GM21619 (cell line): Measurements from ENCODE around the gene PANX3.

Source experiments
- ATAC-seq: cut with Tn5 transposase; IDR thresholded peaks from one replicate; pipeline ENCODE4 v1.9.1; 2021; ENCODE audit not compliant: unreplicated experiment

The PANX3 gene

DNA sequence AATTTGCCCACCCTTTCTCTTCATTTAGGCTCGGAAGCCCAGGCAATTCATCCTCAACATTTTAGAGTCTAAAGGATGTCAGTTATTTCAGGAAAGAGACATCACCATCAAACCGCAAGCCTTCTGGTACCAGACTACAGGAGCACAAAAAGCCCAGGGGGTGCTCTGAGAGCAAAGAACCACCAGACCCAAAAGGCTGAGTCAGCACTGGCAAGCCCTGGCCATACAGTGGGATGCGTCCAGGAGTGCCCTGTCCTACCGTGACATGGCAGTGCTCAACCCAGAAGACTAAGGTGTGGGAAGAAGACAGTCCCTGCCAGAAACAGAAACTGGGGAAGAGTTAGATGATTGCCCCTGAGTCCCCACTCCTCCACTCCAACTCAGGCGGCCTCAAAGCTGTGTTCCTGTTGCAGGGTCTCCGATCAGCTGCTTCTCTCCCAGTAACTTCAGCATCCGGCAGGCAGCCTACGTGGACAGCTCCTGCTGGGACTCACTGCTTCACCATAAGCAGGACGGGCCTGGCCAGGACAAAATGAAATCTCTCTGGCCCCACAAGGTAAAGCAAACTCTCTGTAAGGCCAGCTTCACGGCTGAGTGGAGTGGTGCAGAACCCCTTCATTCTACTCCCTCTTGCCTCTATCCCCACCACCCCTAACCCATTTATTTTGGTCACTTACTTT is 1.5 kb downstream of the PANX3 start:
- no peak for ATAC-seq

DNA sequence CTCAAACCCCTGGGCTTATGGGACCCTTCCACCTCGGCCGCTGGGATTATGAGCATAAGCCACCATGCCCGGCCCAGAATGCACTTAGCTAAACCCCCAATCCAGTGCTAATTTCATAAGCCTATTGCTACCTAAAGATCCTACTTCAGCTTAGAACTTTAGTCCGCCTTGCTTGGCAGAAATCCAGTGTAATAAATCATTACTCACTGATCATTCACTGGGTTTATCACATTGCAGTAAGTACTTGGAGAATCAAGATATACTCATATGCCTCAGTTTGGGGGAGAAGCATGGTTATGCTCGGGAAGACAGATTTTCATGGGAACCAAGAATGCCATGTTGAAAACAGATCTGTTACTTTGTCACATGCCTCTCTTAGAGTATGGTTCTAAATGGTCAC is 7.6 kb downstream of the PANX3 start:
- ATAC-seq, result no peak

DNA sequence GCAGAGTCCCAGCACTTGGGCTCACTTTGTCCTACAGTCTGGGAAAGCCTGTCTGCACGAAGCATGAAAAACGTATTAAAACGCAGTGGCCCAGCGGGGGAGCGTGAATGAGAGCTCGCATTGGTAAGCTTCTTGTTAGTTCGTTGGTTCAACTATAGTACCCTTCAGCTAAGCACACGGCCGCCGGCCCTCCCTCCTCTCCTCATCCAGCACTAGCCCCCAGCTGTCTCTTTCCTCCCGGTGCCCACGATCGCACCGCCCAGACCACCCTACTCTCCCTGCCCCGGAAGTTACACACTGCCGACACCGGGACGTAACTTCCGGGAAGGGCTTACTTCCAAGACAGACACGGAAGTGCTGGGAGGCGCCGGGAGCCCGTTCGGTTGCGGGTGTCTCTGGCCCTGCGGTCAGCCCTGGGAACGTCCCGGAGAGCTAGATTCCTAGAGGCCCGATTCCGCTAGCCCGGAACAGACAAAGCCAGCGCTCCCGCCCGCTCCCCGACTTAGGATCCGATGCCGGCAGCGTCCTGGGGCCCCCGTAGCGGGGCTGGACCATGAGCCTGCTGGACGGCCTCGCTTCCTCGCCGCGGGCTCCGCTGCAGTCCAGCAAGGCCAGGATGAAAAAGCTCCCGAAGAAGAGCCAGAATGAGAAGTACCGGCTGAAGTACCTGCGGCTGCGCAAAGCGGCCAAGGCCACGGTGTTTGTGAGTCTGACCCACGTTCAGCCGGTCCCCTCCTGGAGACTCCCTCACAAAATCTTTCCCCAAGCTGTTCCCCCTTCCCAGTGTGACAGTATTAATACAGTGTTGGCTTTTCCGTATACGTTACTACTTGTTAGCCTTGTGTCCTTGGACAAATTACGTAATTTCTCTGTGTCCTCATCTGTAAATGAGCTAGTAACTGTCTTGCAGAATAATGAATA is 11.6 kb downstream of the PANX3 start, which contains the start of gene TBRG1:
TSS of gene TBRG1 (plus strand) at position 334 of the 921 bp plus-strand sequence. CDS start at position 554, 220 bp downstream.
- peak; percentile 99 for ATAC-seq

DNA sequence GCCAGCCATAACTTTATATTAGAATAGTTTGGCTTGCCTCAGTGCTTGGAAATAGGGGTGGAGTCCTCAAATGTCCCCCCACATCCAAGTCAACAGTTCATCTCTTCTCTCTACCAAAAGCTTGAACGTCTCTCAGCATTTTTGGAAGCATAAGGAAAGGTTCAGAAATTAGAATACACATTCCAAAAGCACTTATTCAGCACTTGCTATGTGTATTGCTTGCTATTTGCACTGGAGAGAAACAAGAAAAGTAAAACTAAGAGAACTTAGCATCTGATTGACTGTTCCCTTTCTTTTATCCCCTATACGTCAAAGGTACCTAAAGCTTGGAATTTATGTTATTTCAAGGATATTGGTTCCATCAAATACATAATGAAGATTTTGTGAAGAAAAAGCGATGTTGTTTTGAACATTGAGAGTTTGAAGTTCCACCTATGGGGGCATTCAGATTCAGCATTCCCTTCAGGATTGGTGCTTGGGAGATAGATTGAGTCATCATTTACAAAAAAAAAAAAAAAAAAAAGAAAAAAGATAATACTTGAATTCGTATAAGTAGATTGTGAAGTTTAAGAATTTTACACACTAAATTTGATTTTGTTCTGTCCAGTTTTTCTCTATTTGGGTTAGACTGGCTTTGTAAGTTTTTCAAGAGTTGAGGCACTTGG is 12.8 kb downstream of the PANX3 start:
- ATAC-seq, result no peak

DNA sequence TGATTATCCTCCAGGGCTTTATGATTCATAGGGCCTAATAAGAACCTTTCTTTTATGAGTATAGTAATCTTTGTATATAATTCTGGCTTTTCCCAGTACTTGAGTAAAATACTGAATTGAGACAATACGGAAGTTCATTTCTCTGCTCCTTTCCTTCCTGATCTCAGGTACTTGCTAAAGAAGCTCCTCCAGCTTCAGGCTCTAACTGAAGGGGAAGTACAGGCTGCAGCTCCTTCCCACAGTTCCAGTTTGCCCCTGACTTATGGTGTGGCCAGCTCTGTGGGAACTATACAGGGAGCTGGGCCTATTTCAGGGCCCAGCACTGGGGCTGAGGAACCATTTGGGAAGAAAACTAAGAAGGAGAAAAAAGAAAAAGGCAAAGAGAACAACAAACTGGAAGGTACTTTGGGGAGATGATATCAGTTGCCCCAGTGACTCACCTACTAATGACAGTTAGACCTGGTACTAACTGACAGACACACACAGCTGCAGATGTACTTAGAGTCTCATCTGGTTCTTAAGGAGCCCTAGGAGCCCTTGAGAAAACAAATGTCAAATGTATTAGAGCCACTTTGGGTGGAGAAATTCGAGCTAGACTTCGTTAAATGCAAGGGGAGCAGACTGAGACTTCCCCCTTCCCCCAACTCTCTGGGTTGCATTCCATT is 14.4 kb downstream of the PANX3 start:
- no peak for ATAC-seq

DNA sequence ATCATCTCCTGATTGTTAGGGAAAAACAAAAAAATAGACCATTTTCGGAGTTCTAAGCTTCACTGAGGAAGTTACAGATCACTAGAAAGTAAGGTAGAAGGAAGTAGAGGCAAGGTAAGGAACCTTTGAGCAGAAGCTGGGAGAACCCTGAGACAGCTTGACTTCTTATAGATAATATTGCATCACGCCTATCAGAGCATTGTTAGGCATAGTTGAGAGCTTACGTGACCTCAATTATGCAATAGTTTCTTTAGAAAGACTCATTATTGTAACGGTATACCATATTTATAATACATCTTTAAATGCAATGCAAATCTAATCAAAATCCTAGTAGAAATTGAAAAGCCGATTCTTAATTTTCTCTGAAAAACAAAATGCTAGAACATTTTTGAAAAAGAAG is 16.3 kb downstream of the PANX3 start:
- no peak for ATAC-seq

DNA sequence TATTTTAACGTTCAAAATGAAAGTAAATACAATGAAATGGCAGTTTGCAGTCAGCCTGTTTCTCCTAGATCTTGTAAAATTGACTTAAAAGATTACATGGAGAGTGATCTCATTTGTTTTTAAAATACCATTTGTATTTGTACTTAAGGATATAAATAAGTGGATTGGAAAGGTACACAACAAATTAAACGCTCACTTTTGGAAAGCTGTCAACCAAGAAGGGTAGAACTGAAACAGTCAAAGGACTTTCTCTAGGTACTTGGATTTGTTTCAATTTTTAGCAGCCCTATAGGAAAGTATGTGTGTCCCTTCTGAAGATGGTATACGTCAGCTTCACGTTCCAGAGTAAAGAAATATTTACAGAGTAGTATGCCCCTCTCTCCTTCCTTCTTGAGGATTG is 18.7 kb downstream of the PANX3 start:
- ATAC-seq, result no peak

DNA sequence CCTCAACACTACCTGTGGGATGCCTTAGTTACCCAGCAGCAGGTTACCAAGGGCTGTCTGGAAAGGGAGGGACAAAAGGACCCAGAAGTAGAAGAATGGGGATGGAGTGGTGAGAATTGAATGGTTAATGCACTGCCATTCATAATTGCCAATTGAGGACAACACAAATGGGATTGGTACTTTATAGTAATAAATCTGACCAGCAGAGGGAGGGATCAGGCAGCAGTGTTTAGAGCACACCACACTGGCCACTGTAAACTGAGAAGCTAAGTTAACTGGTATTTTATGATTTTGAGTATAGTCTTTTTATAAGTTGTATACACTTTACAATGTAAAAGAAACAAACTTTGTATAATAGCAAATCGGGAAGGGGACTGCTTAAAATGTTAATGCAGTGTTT is 22.1 kb downstream of the PANX3 start:
- ATAC-seq, result no peak

DNA sequence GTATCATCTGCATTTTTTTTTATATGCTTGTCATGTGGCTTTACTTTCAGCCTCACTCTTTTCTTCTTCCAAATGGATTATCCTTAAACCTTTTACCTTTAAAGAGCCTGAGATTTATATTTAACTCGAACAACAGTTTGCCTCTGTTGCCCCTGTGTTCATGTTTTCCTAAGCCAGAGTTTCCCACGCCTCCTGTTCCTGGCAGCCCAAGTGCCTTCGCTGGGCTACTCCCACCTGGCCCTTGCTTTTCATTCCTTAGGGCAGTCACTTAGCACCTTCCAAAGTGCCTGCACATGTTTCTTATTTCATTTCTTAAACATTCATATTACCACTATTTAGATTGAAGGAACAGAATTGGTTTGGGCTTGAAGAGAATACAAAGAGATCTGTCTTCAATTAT is 24.7 kb downstream of the PANX3 start:
- no peak for ATAC-seq

DNA sequence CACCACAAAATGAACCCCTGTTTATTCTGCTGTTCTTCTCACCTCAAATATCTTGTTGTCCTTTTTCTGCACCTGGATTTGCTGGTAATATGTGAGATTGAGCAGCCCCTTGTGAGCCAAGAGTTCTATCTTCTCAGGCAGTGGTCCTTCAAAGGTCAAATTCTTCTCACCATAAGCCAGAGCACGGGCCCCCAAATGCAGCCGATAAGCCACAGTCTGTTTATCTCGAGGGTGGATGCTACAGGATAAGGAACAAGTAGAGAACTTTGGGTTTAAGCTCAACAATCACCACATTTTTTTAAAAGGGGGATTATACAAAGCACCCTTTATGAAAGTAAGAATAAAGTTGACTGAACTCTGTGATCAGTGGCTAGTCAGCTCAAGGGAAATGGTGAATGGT is 27.3 kb downstream of the PANX3 start:
- ATAC-seq, result no peak

DNA sequence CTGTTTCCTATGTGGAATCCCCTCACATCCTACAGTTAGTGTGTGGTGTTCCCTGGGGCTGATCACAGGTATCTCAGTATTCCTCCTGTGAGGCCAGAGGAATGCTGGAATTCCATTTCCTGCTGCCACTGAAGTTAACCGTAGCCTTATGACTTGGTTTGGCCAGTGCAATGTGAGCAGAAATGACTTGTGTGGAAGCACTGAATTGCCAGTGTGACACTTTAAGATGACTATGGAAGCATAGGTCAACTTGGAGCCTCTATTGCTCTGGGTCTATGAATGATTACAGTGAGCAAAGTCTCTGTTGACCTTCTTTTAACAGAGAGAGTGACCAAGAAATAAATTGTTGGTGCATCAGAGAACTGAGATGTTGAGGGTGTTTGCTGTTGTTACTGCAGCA is 28.0 kb downstream of the PANX3 start:
- no peak for ATAC-seq

DNA sequence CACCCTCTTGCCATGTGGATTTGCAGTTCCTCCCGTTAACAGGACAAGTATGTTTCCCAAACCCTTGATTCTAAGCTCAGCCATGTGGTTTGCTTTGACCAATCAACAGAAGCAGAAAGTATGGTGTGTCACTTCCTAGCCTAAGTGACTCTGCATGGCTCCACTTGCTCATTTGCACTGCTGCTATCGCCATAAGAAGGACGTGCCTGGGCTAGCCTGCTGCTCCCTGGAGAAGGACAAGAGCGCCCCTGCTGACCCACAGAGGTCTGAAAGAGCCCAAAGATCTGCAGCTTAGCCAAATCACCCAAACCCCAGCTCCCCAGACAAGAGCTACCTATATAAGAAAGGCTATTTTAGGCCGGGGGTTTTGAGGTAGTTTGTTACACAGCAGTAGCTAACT is 29.4 kb downstream of the PANX3 start:
- ATAC-seq, result no peak

DNA sequence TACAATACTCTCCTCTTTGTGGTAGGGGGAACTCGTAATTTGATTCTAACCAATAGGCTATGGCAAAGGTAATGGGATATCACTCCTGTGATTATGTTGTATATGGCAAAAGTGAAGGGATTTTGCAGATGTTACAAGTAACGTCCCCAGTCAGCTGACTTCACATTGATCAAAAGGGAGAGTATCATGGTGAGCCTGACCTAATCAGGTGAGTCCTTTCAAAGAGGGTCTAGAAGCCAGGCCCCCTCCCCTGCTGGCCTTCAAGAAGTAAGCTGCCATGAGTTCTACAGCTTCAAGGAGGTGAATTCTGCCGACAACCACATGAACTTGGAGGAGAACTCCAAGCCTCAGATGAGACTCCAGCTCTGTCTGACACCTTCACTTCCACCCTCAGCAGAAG is 31.4 kb downstream of the PANX3 start:
- ATAC-seq, result no peak

DNA sequence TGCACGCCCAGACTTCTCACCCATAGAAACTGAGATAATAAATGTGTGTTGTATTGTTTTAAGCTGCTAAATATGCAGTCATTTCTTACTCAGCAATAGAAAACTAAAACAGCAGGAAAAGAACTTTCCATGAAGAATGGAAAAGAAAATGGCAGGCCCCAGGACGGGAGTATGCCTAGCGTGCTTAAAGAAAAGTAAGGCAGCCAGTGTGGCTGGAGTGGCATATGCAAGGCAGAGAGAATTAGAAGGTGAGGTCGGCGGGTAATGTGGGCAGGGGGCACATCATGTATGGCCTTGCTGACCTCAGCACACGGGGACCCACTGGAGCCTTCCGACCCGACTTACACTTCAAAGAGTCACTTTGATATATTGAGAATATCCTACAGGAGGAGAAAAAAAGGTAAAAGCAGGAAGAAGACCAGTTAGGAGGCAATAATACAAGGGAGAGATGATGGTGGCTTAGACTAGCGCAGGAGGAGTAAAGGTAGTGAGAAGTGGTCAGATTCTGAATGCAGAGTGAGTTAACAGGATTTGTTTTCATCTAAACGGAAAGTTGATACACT is 31.9 kb downstream of the PANX3 start:
- no peak for ATAC-seq

DNA sequence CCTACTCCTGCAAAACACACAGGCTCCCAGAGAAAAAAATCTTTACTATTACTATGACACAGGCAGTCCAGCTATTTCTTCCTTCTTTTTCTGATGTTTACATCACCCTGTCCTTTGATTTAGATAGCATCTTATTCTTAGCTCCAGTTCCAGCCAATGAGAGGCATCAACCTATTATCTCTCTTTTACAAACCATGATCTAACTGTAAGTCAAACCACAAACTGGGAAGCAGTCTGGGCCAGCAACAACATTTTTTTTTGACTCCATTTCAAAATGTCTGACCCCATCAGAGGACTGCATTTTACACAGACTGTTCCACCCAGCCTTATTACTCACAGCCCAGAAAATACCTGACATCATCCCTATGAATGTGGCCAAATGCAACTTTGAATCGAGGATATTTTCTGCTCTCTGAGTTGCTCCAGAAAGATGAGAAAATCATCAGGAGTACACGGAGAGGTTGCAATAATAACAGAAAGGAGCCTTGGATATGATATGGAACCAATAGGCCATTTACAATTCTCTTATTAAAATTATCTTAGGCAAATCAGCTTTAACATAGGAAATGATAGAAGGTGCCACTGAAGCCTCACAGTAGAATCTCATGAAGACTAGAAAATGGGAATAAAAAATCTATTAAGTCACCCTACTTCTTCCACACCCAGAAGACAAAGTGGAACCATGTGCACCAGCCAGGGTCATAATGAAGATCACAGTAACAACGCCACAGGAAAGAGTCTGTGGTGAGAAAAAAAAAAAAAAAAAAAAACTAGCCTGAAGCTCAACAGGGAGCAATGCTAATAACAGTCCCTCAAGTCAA is 32.6 kb downstream of the PANX3 start:
- ATAC-seq, result no peak

DNA sequence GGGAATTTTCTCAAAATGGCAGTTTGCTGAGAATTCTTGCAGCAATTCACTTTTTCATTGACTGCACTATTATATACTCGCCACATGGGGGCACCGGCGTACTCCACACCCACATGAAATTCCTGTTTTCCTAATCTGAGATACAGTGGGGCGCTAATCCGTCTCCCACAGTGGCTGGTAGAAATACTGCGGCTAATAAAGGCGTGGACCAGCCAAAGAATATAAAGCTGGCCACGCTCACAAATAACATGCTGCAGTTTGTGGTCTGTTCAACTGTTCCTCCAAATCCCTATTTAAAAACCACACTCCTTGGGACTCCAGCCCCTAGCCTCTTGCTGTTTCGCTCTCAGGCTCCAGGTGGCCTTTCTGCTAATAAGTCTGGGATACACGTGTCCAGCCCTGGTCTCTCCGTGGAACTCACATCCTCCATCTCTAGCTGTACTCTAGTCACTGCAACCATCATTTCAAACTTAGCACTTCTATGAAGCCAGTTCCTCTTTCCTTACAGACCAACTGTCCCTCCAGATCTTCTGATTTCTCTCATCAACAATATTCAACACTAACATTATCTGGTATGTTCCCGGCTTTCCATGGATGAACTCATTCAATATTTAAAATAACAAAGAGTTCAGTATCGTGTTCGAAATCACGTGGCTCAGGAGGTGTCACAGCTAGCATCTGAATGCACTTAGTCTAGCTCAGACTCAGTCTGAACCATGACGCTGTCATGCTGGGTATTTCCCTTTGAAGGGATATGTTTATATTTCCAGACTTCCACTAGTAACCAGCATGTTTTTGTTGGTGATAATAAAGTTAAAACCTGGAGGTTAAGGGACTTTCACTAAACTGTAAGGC is 33.4 kb downstream of the PANX3 start:
- peak; percentile 78 for ATAC-seq

DNA sequence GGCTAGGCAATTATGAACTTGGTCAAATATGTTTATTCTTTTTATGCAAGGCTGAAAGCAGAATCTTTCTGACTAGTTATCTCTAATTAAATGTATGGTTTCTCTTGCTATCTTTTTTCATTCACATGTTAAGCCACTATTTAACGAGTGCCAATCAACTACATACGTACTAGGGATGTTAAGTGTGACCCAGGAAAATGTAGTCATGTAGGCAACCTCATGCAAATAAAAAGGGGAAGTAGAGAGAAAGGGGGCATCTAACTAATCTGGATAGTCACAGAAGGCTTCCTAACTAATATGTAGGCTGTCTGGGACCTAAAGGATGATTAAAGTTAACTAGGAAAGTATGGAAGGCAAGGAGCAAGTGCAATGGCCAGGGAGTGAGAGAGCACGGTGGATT is 34.9 kb downstream of the PANX3 start:
- ATAC-seq, result no peak

DNA sequence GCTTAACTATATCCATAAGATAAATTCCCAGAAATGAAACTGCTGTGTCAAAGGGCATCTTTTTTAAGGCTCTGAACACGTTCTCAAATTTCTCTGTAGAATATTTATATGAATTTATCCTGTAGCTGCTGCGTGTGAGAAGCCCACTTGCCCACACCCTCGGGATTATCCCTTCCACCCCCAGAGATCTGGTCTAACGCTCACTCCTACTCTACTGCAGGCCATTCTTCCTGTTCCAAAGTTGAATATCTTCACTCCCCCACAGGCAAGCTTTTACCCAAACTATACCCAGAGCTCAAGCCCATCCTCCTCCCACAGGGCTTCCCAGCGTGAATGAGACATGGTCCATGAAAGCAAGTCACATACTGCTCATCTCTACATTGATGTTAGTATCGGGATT is 37.4 kb downstream of the PANX3 start:
- no peak for ATAC-seq
